ENCODE results near the gene PAIP2B.
A peak's percentile ranks its signal among the peaks of the same experiment; 100 is the strongest.

PAIP2B gene, protein sequence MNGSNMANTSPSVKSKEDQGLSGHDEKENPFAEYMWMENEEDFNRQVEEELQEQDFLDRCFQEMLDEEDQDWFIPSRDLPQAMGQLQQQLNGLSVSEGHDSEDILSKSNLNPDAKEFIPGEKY

DNA sequence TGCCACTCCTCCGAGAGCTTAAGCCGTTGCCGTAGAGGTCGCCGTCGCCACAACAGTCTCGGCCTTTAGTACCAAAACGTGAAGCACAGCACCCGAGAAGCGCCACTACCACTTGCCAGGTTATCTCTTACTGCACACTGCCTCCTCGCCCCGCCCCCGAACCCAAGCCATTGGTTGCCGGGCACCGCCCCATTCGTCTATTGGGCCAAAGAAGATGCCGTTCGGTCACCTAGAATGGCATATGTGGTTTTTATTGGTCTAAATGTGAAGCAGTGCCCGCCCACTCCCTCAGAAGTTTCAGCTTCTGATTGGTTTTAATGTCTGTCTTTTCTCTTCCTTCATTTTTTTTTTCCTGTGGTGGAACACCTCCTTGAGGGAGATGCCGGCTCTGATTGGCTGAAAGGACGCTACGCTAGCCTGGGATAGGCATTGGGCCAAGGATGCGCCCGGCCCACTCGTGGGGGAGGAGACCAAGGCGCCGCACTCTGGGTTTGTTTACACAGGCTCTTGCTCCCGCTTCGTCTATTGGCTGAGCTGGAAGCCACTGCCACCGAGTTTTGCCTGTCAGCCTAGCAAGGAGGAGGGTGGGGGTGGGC, at the start of gene PAIP2B:
Gene PAIP2B (minus strand): TSS at position 139 of the 596 bp plus-strand sequence. CDS start 24,514 bp downstream, outside the sequence.
- Histone ChIP-seq H3K27ac (peak within 1 kb of the TSS in 7 of 11 experiments; percentile 13 to 64 (median 47); a peak in 9 of 22 replicates), H3K27me3 (no peaks in the 10 kb centered on the region)

DNA sequence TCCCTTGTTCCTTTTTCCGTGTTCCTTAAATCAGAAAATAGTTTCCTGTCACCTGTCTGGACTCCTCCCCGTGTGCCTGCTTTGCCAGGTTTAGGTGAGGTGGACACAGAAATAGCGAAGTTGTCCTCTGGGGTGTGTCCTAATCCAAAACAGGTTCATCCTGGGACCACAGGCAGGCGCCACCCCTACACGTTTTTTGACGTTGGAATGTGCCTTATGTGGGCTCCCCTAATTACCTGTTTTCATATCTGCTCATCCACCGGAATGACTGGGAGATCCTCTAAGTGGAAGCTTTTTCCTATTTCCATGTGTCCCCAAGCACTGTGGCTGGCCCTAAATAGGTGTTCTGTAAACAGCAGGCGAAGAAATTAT, 49.0 kb upstream of the PAIP2B start:
- H3K27ac ChIP-seq = no peak overlapping the region
- no peaks in the 10 kb centered on the region for H4K20me1 ChIP-seq
- no peak for TF ChIP-seq Cebpa-rat (IDR thresholded peaks at IDR 0.05)
- no peaks in the 10 kb centered on the region for H3K36me3 ChIP-seq
- no peaks in the 10 kb centered on the region for H3K27me3 ChIP-seq
- H3K4me1 ChIP-seq = no peaks in the 10 kb centered on the region
- H3K9ac ChIP-seq = no peak overlapping the region
- H3K9me3 ChIP-seq (replicated peaks in 1 of 11) = peaks cover 15 to 27% (median 17%) of the 10 kb centered on the region in 11 experiments
- H3K4me3 ChIP-seq = no peak overlapping the region
- no peak overlapping the region for H3K4me2 ChIP-seq

More for the DNA sequence above, at the start of gene PAIP2B:
- Histone ChIP-seq H3K36me3 (no peaks in the 10 kb centered on the region), H3K4me1 (peaks cover 0 to 8% (median 7%) of the 10 kb centered on the region in 10 experiments; a peak in 11 of 20 replicates), H3K9me3 (replicated peaks in 1 of 11) (peaks cover 0 to 20% (median 10%) of the 10 kb centered on the region in 11 experiments; a peak in 18 of 22 replicates), H3K9ac (peak within 1 kb of the TSS; percentile 44 to 72 (median 65)), H4K20me1 (no peaks in the 10 kb centered on the region), H3K4me2 (peak within 1 kb of the TSS; percentile 68 to 85 (median 75)), H3K4me3 (peak within 1 kb of the TSS; percentile 52 to 72 (median 60))
- TF ChIP-seq Cebpa-rat (IDR thresholded peaks at IDR 0.05) = no peak

DNA sequence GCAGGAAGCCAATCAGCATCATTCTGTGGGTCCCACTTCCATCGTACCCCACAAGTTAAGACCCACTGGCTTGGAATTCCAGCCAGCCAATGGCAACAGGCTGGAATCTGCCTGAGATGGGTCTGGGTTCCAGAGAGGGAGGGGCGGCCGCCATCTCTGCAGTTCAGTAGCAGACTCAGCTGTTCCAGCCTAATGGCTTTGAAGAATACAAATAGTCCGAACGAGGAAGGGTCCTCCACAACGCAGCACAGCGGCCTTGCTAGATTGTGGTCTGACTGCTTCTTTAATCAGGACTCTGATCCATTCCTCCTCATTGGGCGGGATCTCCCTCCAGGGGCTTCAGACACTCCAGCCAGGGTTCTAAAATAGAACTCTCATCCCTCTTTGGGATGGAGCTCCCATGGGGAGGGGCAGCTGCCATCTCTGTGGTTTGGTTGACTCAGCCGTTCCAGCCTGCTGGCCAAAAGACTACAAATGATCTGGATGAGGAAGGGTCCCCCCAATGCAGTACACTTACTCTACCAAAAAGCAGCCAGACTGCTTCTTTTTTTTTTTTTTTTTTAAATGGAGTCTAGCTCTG, 42.7 kb upstream of the PAIP2B start:
- H3K4me1 ChIP-seq = peaks cover 0 to 16% (median 14%) of the 10 kb centered on the region in 10 experiments; a peak in 15 of 20 replicates
- TF ChIP-seq Cebpa-rat (IDR thresholded peaks at IDR 0.05) = no peak
- H4K20me1 ChIP-seq = no peaks in the 10 kb centered on the region
- H3K9me3 ChIP-seq (replicated peaks in 1 of 11) = peaks cover 0 to 5% (median 0%) of the 10 kb centered on the region in 11 experiments; a peak in 3 of 22 replicates
- H3K4me3 ChIP-seq = no peak overlapping the region
- no peaks in the 10 kb centered on the region for H3K36me3 ChIP-seq
- no peaks in the 10 kb centered on the region for H3K27me3 ChIP-seq
- peak overlapping the region in 9 of 11 experiments; percentile 35 to 69 (median 53); a peak in 17 of 22 replicates for H3K4me2 ChIP-seq
- H3K9ac ChIP-seq = peak overlapping the region in 1 of 11 experiments; percentile 39; a peak in 1 of 22 replicates
- no peak overlapping the region for H3K27ac ChIP-seq

DNA sequence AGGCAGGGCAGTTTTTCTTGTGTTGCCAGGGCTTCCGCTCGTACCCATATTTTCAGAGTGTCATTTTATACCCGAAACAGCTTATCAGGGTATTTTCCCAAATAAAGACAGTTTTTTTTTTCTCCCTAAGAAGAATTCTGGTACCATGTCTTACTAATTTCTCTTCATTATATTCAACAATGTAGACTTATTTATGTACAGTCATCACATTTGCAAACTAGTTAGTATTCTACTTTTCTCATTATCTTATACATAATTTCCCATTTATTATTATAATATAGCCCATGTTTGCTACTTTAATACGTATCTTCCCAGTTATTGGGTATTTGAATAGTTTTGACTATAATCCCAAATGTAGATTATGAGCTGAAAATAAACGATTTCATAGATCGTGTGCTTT, 36.5 kb upstream of the PAIP2B start:
- H3K9me3 ChIP-seq (replicated peaks in 1 of 11) = no peaks in the 10 kb centered on the region
- H3K4me3 ChIP-seq = no peak overlapping the region
- H3K27ac ChIP-seq = no peak overlapping the region
- H3K9ac ChIP-seq = no peak overlapping the region
- H3K36me3 ChIP-seq = no peaks in the 10 kb centered on the region
- H3K4me2 ChIP-seq = no peak overlapping the region
- H3K27me3 ChIP-seq = no peaks in the 10 kb centered on the region
- H3K4me1 ChIP-seq = no peaks in the 10 kb centered on the region
- H4K20me1 ChIP-seq = no peaks in the 10 kb centered on the region
- no peak for TF ChIP-seq Cebpa-rat (IDR thresholded peaks at IDR 0.05)

DNA sequence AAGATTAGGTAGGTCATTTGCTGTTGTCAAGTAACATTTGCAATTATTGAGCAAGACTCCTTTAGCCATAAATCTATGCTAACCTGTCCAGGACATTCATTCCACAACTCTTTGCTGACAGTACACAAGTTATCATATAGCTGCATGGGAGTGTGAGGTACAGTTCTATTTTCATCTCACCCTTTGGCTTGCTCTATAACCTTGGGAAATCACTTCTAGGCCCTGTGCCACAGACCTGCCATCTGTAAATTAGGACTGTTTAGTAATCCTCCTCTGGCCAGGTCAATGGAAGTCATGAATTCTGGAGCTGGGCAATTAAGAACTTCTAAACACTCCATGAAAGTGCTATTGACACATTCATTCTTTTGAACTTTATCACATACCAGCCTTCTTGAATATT, 34.6 kb upstream of the PAIP2B start:
- no peak overlapping the region for H3K27ac ChIP-seq
- H3K27me3 ChIP-seq = no peaks in the 10 kb centered on the region
- H3K36me3 ChIP-seq = no peaks in the 10 kb centered on the region
- no peak overlapping the region for H3K4me3 ChIP-seq
- H3K4me2 ChIP-seq = no peak overlapping the region
- TF ChIP-seq Cebpa-rat (IDR thresholded peaks at IDR 0.05) = no peak
- no peaks in the 10 kb centered on the region for H3K9me3 ChIP-seq (replicated peaks in 1 of 11)
- no peaks in the 10 kb centered on the region for H3K4me1 ChIP-seq
- no peaks in the 10 kb centered on the region for H4K20me1 ChIP-seq
- H3K9ac ChIP-seq = no peak overlapping the region

DNA sequence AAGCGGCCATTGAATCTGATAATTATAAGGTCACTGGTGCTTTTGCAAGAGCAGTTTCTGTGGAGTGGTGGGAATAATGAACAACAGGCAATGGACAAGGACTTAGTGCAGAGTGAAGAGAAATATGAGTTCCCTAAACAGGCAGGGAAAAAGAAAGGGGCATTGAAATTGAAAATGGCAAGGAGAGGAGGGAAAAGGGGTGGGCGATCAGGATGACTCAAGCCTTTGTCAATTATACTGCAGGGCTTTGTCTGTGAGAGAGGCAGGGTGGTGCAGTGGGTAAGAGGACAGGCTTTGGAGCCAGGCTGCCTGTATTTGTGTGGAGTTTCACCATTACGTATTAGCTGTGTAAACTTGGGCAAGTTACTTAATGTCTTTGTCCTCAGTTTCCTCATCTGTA, 29.5 kb upstream of the PAIP2B start:
- Histone ChIP-seq H3K9me3 (replicated peaks in 1 of 11) (peaks cover 0 to 5% (median 1%) of the 10 kb centered on the region in 11 experiments; a peak in 5 of 22 replicates), H3K27ac (no peak overlapping the region), H4K20me1 (no peaks in the 10 kb centered on the region), H3K36me3 (no peaks in the 10 kb centered on the region), H3K4me2 (no peak overlapping the region), H3K9ac (no peak overlapping the region), H3K4me1 (no peaks in the 10 kb centered on the region), H3K27me3 (no peaks in the 10 kb centered on the region), H3K4me3 (no peak overlapping the region)
- TF ChIP-seq Cebpa-rat (IDR thresholded peaks at IDR 0.05) = no peak

DNA sequence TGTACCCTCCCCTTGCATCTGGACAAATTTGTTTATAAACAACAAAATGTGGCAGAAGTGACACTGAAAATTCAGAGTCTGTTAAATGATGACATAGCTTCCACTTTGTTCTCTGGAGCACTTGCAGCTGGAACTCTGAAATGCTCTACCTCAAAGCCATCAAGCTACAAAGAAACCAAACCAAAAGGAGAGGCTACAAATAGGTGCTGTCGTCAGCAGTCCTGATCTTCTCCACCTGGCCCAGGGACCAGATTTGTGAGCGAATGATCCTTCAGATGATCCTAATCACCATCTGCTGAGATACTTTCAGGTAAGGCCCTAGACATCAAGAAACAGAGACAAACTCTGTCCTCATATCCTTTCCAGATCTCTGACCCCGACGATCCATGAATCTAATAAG, 27.9 kb upstream of the PAIP2B start:
- H4K20me1 ChIP-seq = no peaks in the 10 kb centered on the region
- H3K9me3 ChIP-seq (replicated peaks in 1 of 11) = peaks cover 0 to 14% (median 9%) of the 10 kb centered on the region in 11 experiments; a peak in 6 of 22 replicates
- no peaks in the 10 kb centered on the region for H3K36me3 ChIP-seq
- no peak for TF ChIP-seq Cebpa-rat (IDR thresholded peaks at IDR 0.05)
- no peak overlapping the region for H3K27ac ChIP-seq
- no peak overlapping the region for H3K9ac ChIP-seq
- H3K27me3 ChIP-seq = no peaks in the 10 kb centered on the region
- H3K4me3 ChIP-seq = no peak overlapping the region
- no peak overlapping the region for H3K4me2 ChIP-seq
- H3K4me1 ChIP-seq = no peaks in the 10 kb centered on the region

DNA sequence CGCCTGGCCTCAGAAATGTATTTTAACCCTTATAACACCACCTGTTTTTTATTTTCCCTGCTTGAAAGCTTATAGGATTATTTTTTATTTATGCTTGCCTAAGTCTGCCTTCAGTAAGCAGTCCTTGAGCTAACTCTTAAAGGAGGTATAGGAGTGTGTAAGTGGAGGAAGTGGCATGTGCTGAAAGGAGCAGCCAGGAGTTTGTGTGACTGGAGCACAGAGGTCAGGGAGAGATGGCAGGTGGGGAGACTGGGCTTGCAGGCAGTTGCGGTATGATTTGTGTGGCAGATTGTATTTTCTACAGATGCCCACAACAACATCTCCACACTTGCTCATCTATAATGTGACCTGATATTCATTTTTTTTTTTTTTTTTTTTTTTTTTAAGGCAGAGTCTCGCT, 27.2 kb upstream of the PAIP2B start:
- Histone ChIP-seq H3K9me3 (replicated peaks in 1 of 11) (peaks cover 0 to 14% (median 9%) of the 10 kb centered on the region in 11 experiments; a peak in 6 of 22 replicates), H3K27me3 (no peaks in the 10 kb centered on the region)
- no peak for TF ChIP-seq Cebpa-rat (IDR thresholded peaks at IDR 0.05)

DNA sequence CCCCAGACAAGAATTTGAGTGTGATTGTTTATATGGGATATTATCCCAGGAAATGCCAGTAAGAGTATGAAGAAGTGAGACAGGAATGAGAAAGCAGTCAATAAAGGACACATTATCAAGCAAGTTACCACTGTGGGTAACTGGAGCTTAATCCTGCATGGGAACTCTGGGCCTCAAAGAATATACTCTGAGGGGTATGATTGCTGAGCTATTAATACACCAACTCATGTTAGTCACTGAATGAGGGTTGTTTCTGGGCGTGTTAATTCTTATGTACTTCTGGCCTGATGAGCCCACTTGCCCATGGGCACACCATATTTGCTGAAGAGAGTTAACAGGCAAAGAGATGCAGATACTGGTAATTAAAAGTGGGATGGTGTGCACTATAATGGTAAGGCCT, 26.6 kb upstream of the PAIP2B start:
- Histone ChIP-seq H3K9ac (no peak overlapping the region), H3K36me3 (no peaks in the 10 kb centered on the region), H3K27me3 (no peaks in the 10 kb centered on the region), H3K27ac (no peak overlapping the region), H3K4me2 (no peak overlapping the region), H4K20me1 (no peaks in the 10 kb centered on the region), H3K4me1 (no peaks in the 10 kb centered on the region), H3K9me3 (replicated peaks in 1 of 11) (peaks cover 0 to 14% (median 9%) of the 10 kb centered on the region in 11 experiments; a peak in 6 of 22 replicates), H3K4me3 (no peak overlapping the region)
- TF ChIP-seq Cebpa-rat (IDR thresholded peaks at IDR 0.05) = no peak

More for the DNA sequence above, 27.2 kb upstream of the PAIP2B start:
- H3K4me2 ChIP-seq = no peak overlapping the region
- no peaks in the 10 kb centered on the region for H3K4me1 ChIP-seq
- H3K27ac ChIP-seq = no peak overlapping the region
- no peak overlapping the region for H3K9ac ChIP-seq
- no peaks in the 10 kb centered on the region for H4K20me1 ChIP-seq
- H3K4me3 ChIP-seq = no peak overlapping the region
- H3K36me3 ChIP-seq = no peaks in the 10 kb centered on the region
